ENCODE data around the gene PDIA5.

PDIA5 gene

GRCh38 chr3:123021996-123022510 is 44.8 kb upstream of the PDIA5 start:
- no peak for TF ChIP-seq CTCF (IDR thresholded peaks at IDR 0.05; ENCODE audit: low read depth, low read length)
- no peak overlapping the region for H3K27ac ChIP-seq
- H3K27me3 ChIP-seq (ENCODE audit: insufficient read depth, low read depth, severe bottlenecking) = no peaks in the 10 kb centered on the region
- H3K9me3 ChIP-seq (ENCODE audit: severe bottlenecking) = no peaks in the 10 kb centered on the region
- H3K4me3 ChIP-seq (ENCODE audit: low read depth, low read length) = no peak overlapping the region
- DNase-seq = peak; percentile 56
- H3K36me3 ChIP-seq = no peaks in the 10 kb centered on the region

DNA sequence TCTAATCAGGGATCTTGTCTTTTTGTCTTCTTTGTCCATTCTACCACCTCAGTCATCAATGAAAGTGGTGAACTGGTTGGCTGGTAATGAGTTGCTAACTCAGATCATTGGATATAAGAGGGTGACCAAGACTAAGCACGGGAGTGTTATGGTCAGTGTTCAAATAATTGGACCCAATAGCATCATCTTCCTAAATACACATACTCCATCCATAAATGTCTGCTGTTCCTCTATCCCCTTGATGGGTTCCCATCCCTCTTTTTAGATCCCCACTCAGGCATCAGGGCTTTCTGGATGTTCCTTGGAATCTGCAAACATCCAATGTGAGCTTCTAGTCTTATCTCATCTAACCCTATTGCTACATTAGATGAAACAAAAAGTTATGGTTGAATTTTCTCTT is 42.8 kb upstream of the PDIA5 start:
- Histone ChIP-seq H3K4me3 (ENCODE audit: low read depth, low read length) (no peak overlapping the region), H3K9me3 (ENCODE audit: severe bottlenecking) (no peaks in the 10 kb centered on the region), H3K27ac (no peak overlapping the region), H3K27me3 (ENCODE audit: insufficient read depth, low read depth, severe bottlenecking) (no peaks in the 10 kb centered on the region), H3K36me3 (no peaks in the 10 kb centered on the region)
- DNase-seq = no peak
- no peak for TF ChIP-seq CTCF (IDR thresholded peaks at IDR 0.05; ENCODE audit: low read depth, low read length)

DNA sequence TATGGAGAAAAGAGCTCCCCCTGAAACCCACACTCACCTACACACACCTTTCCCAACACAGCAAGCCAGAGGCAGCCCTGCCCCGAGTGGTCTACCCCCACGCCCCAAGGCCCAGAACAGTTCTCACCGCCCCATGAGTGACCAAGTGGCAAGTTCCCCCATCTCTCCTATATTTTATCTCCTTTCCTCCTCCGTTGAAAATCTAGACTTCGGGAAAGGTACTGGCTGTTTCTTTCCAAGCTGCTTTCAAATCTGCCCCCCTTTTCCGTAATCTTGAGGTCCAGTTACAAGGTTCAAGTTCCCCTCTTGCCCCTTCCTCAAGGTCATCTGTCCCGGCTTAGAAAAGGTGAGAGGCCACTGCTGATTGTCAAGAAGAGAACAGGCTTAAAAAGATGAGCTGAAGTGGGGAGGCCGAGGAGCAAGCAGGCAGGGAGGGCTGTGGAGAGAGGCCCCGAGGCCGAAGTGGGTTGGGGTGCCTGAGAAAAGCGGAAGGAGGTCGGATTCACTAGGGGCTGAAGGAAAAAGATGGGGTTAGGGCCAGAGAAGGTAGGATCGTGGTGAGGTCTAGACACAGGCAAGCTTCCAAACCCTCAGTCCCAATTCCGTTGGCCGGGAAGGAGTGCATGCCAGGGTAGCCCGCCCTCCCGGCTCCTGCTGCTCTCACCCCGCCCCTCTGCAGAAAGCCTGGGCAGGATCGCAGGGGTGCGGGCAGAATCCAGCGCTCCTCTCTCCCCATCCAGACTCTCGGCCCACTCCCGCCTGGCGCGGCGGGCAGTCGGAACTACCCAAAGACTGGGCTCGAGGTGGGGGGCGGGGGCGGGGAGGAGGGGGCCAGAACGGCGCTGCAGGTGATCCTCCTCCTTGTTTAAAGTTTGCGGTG is 40.9 kb upstream of the PDIA5 start:
- no peaks in the 10 kb centered on the region for H3K27me3 ChIP-seq (ENCODE audit: insufficient read depth, low read depth, severe bottlenecking)
- no peak overlapping the region for H3K4me3 ChIP-seq (ENCODE audit: low read depth, low read length)
- no peak for TF ChIP-seq CTCF (IDR thresholded peaks at IDR 0.05; ENCODE audit: low read depth, low read length)
- no peak overlapping the region for H3K27ac ChIP-seq
- no peaks in the 10 kb centered on the region for H3K9me3 ChIP-seq (ENCODE audit: severe bottlenecking)
- no peak for DNase-seq
- H3K36me3 ChIP-seq = no peaks in the 10 kb centered on the region

DNA sequence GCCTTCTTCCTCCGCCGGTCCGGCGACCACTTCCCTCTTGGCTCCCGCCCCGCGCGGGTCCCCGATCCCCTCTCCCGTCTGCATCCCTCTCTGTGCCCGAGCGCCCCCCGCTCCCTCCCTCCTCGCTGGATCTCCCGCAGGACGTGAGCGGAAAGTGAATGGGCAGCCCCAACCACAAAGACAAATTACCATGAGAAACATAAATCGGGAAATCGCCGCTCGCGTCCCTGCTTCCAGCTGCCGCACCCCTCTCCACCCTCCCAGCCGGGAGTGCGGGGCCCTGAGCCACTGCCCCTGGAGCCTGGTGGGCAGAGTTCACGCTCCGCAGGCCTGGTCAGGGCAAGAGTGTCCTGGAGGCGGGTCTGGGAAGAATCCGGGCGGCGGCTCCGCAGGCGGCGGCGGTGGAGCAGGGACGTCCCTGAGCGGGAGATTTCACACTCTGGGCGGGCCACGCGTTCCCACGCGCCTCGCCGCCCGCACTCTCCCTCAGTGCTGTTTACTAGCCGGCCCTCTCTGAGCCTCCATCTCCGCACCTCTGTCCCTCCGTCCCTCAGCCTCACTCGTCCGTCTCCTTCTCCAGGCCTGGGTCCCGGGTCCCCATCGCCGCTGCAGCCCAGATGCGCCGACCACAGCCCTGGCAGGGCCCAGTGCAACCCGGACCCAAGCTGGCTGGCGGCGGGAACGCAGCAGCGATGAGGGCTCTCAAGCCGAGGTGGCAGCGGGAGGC is 40.1 kb upstream of the PDIA5 start:
- H3K4me3 ChIP-seq (ENCODE audit: low read depth, low read length) = no peak overlapping the region
- H3K9me3 ChIP-seq (ENCODE audit: severe bottlenecking) = no peaks in the 10 kb centered on the region
- DNase-seq = no peak
- TF ChIP-seq CTCF (IDR thresholded peaks at IDR 0.05; ENCODE audit: low read depth, low read length) = no peak
- no peaks in the 10 kb centered on the region for H3K36me3 ChIP-seq
- H3K27ac ChIP-seq = no peak overlapping the region
- no peaks in the 10 kb centered on the region for H3K27me3 ChIP-seq (ENCODE audit: insufficient read depth, low read depth, severe bottlenecking)

DNA sequence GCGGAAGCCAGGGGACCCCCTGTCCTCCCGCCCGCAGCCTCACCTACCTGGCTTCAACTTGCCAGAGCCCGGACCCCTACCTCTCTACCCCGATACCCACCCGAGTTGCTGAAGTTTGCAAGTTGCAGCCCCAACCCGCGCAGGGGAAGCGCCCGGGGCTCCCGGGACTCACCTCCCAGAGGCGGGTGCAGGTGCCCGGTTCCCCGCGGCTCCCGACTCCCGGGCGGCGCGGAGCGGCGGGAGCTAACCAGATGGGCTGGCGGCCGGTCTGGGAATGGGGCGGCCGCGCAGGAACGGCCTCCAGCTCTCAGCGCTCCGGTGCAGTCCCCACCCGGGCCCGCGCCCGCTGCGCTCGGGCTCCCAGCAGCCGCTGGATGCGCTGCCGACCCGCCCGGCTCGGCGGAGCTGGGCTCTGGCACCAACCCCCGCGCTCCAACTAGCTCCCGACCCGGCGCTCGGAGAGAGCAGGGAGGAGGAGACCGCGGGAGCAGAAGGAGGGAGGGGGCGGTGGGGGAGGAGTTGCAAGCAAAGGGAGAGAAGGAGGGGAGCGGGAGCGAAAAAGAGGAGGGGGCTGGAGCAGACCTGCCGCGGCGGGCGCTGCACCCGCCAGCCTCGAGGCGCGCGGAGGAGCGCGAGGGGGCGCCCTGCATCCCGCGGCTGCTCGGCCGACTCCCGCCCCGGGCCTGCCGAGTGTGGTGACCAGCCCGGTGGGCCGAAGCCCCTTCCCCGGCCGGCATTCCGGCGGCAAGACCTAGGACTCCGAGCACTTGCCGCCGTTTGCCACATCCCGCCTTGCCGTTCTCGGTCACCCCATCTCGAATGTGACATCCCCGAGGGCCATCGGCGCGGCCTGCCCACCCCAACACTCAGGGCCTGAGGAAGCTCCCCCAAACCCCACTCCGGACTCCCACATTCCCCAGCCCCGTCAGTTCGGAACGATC is 39.3 kb upstream of the PDIA5 start, which contains the start of gene SEMA5B:
Gene SEMA5B, minus strand, starts transcription at position 472 of the 941 bp plus-strand sequence. CDS start 66,500 bp downstream, outside the sequence.
- Histone ChIP-seq H3K27me3 (ENCODE audit: insufficient read depth, low read depth, severe bottlenecking) (no peaks in the 10 kb centered on the region), H3K4me3 (ENCODE audit: low read depth, low read length) (peak within 1 kb of the TSS; percentile 73), H3K36me3 (no peaks in the 10 kb centered on the region), H3K9me3 (ENCODE audit: severe bottlenecking) (no peaks in the 10 kb centered on the region), H3K27ac (peak within 1 kb of the TSS; percentile 71)
- DNase-seq = peak; percentile 79
- peak; percentile 71 for TF ChIP-seq CTCF (IDR thresholded peaks at IDR 0.05; ENCODE audit: low read depth, low read length)

All from WERI-Rb-1 (cell line).